Measurements from ENCODE around the gene RAE1.

Gene RAE1

GRCh38 chr20:57398901-57399535 is 48.0 kb downstream of the RAE1 start:
- in situ Hi-C loops (cut with HindIII; ENCODE audit: low sequenced_read_pairs), result no loop called here

DNA sequence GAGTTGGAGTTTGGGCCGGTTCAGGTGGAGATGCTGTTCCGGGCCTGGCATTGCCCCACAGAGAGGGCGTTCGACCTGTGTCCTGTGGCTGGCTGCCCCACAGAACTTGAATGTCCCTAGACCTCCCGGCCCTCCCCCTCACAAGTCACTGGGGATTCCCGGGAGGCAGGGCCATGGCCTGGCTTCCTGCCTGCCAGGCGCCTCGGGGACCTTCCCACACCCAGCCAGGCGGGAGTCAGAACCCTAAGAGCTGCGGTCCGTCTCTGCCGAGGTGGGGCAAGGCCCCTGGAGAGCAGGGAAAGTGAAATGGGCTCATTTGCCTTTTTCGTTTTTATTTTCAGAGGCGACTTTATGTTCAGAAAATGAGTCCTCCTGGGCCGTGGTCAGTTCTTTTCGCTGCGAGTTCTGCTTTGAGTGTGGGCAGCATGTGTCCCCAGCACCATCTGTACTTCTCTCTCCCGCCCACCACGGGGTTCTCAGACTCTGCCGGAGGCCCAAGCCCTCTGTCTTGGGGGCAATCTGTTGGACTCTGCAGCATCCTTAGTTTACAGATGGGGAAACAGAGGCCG is 48.6 kb downstream of the RAE1 start:
- in situ Hi-C loops (cut with HindIII; ENCODE audit: low sequenced_read_pairs), result no loop called here

GRCh38 chr20:57400231-57400701 is 49.2 kb downstream of the RAE1 start:
- in situ Hi-C loops (cut with HindIII; ENCODE audit: low sequenced_read_pairs), result no loop called here

GRCh38 chr20:57400821-57401564 is 49.9 kb downstream of the RAE1 start:
- in situ Hi-C loops (cut with HindIII; ENCODE audit: low sequenced_read_pairs), result no loop called here

DNA sequence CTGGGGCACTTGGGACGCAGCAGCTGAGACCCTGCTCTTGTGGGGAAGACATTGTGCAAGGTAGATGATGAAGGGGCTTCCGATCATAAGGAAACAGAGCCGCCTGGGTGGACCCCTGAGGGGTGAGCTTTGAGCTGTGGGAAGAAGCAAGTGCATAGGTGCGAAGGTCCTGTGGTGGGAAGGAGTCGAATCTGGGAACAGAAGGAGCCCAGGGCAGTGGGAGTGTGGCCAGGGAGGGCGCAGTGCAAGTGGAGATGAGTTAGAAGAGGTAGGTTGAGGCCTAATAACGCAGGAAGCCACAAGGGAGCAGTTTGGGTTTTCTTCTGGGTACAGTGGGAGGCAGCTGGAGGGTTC is 50.5 kb downstream of the RAE1 start:
- in situ Hi-C loops (cut with HindIII; ENCODE audit: low sequenced_read_pairs), result no loop called here

DNA sequence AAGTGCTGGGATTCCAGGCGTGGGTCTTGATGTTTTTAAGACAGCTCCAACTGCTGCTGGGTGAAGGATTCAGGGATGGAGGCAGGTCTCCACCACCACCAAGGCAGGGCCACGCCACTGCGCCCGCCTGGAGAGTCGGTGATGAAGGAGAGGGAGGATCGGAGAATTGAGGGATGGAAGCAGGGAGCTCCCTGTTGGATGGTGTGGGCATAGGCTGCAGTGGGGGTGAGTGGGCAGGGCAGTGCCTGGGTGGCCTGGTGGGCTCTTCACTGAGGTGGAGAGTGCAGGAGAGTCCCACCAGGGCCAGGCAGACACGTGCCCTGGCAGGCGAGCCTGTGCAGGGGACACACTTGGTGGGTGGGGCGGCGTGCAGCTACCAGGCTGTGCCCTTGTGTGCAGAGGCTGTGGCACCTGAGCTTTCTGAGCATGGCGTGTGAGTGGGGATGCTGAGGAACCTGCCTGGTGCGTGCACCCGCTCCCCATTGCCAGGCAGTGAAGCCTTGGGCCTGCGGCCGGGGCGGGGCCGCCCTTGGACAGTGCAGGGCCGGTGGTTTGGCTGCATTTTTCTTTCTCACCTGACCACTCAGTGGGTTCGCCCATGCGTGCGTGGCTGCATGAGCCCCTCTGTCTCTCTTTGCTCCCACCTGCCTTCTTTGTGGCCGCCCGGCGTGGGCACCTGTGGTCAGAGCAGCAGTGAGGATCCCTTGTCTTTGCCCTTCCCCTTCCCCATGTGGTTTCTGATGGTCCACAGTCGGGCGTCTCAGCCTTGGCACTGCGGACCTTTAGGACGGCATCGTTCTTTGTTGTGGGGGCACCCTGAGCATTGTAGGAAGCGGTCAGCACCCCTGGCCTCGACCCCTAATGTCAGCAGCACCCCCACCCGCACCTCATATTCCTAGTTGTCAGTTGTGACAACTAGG is 51.4 kb downstream of the RAE1 start:
- in situ Hi-C loops (cut with HindIII; ENCODE audit: low sequenced_read_pairs), result no loop called here

- in situ Hi-C loops (cut with HindIII; ENCODE audit: low sequenced_read_pairs), result no loop called here
Observed at GRCh38 chr20:57403216-57403615, 52.2 kb downstream of the RAE1 start.

GRCh38 chr20:57404006-57404405 is 53.0 kb downstream of the RAE1 start:
- in situ Hi-C loops (cut with HindIII; ENCODE audit: low sequenced_read_pairs), result no loop called here

GRCh38 chr20:57404419-57405072 is 53.5 kb downstream of the RAE1 start:
- in situ Hi-C loops (cut with HindIII; ENCODE audit: low sequenced_read_pairs), result no loop called here

- in situ Hi-C loops (cut with HindIII; ENCODE audit: low sequenced_read_pairs), result no loop called here
Observed at GRCh38 chr20:57405236-57406016, 54.4 kb downstream of the RAE1 start.

DNA sequence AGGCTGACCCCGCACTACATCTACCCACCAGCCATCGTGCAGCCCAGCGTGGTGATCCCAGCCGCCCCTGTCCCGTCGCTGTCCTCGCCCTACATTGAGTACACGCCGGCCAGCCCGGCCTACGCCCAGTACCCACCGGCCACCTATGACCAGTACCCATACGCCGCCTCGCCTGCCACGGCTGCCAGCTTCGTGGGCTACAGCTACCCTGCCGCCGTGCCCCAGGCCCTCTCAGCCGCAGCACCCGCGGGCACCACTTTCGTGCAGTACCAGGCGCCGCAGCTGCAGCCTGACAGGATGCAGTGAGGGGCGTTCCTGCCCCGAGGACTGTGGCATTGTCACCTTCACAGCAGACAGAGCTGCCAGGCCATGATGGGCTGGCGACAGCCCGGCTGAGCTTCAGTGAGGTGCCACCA is 56.5 kb downstream of the RAE1 start:
- in situ Hi-C loops (cut with HindIII; ENCODE audit: low sequenced_read_pairs), result no loop called here

- in situ Hi-C loops (cut with HindIII; ENCODE audit: low sequenced_read_pairs), result no loop called here
Observed at GRCh38 chr20:57408131-57408530, 57.1 kb downstream of the RAE1 start.

DNA sequence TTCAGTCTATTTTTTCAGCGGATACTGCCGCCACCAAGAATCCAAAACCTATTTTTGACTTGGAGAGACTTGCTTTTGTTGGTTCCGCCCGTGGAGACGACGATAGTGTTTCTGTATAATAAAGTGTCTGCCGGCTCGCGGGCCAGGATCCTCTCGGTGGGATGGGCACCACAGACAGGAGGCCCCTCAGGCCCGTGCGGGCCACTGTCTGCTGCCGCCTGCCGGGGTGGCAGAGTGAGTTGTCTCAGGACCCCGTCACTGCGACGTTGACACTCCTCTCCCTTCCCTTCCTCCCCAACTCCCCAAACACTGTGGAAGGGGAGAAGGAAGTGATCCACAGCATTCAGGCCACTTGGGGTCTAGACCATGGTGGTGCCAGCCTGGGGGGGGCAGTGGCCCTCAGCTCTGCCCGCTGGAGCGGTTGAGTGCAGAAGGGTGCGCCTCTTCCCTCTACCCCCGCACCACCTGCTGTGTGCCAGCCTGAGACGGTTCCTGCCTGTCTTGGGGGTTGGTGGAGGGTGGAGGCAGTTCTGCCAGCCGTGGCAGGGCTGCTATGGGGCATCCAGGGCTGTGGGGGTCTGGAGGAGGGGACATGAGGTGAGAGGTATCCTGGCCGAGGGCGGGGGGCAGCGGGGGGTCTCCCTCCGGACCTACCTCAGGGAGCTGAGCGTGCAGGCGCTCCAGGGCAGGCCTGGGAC is 57.6 kb downstream of the RAE1 start:
- in situ Hi-C loops (cut with HindIII; ENCODE audit: low sequenced_read_pairs), result no loop called here

GRCh38 chr20:57409316-57409671 is 58.2 kb downstream of the RAE1 start:
- in situ Hi-C loops (cut with HindIII; ENCODE audit: low sequenced_read_pairs), result no loop called here

GRCh38 chr20:57409672-57410397 is 58.8 kb downstream of the RAE1 start:
- in situ Hi-C loops (cut with HindIII; ENCODE audit: low sequenced_read_pairs), result no loop called here

DNA sequence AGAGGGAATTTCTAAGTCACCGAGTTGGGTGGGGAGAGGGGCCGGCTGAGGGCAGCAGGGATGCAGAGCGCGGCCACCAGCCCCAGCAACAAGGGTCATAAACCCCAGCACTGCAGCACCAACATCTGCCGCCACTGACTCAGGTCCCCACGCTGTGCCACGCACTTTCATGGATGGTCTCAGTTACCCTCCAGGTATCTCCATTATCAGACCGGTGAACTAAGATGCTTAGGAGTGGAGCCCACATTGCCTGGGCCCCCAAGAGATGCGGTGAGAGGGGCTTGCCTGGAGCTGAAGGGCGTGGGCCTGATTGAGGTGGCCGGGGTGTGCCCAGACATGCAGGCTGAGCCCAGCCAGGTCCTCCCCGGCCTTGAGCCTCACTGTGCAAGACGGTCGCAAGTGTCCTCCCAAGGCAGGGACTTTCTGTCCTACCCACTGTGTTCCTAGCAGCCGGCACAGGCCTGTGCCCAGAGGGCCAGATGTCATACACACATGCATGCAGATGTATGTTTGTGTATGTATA is 59.4 kb downstream of the RAE1 start:
- in situ Hi-C loops (cut with HindIII; ENCODE audit: low sequenced_read_pairs), result no loop called here

DNA sequence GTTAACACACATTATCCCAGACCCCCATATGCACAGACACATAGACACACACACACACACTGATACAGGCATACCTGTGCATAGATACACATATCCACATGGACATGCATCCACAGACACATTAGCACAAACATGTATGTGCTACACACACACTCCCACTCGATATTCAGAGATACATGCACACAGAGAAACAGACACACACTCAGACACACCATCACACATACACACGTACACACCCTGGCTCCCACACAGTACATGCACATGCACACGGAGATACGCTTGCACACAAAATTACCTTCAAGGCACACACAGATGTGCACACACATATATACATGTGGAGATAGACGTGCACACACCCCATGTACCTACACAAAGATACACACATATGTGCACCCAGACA is 59.9 kb downstream of the RAE1 start:
- in situ Hi-C loops (cut with HindIII; ENCODE audit: low sequenced_read_pairs), result no loop called here

All from DLD1 (cell line).